Measurements from ENCODE around the gene CCDC88B.

- no peak for TF ChIP-seq POLR2AphosphoS5 (IDR thresholded peaks at IDR 0.05; ENCODE audit: low read depth, low read length)
- no peak for TF ChIP-seq TAF1 (IDR thresholded peaks at IDR 0.05; ENCODE audit: borderline replicate concordance, insufficient read depth, low read length)
- TF ChIP-seq, protein P1, sequence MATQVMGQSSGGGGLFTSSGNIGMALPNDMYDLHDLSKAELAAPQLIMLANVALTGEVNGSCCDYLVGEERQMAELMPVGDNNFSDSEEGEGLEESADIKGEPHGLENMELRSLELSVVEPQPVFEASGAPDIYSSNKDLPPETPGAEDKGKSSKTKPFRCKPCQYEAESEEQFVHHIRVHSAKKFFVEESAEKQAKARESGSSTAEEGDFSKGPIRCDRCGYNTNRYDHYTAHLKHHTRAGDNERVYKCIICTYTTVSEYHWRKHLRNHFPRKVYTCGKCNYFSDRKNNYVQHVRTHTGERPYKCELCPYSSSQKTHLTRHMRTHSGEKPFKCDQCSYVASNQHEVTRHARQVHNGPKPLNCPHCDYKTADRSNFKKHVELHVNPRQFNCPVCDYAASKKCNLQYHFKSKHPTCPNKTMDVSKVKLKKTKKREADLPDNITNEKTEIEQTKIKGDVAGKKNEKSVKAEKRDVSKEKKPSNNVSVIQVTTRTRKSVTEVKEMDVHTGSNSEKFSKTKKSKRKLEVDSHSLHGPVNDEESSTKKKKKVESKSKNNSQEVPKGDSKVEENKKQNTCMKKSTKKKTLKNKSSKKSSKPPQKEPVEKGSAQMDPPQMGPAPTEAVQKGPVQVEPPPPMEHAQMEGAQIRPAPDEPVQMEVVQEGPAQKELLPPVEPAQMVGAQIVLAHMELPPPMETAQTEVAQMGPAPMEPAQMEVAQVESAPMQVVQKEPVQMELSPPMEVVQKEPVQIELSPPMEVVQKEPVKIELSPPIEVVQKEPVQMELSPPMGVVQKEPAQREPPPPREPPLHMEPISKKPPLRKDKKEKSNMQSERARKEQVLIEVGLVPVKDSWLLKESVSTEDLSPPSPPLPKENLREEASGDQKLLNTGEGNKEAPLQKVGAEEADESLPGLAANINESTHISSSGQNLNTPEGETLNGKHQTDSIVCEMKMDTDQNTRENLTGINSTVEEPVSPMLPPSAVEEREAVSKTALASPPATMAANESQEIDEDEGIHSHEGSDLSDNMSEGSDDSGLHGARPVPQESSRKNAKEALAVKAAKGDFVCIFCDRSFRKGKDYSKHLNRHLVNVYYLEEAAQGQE (IDR thresholded peaks at IDR 0.05; ENCODE audit: insufficient read depth in 1 of 2, low read depth in 2 of 2, low read length in 2 of 2) = no peak
- no peak for TF ChIP-seq SIN3A (IDR thresholded peaks at IDR 0.05; ENCODE audit: borderline replicate concordance, insufficient read depth, low read length)
Measured at GRCh38 chr11:64333556-64333955, 6.4 kb upstream of the CCDC88B start.

All from PFSK-1 (cell line).